Purkinje cell (primary cell): ENCODE measurements around the gene LYG1. TPM values are rescaled to one million over a fixed set of nuclear protein-coding genes. Genes with fewer than 3 reads are reported as not detected.

Source experiments
- polyA plus RNA-seq: library from polyadenylated mRNA; unstranded; fragments of >200 nt; fragmentation: Nextera tagmentation; gene quantifications from 2 replicates; pipeline ENCODE4 v1.2.1, GENCODE V29; 2014

LYG1 gene
- polyA plus RNA-seq: not detected in 2 replicates

DNA sequence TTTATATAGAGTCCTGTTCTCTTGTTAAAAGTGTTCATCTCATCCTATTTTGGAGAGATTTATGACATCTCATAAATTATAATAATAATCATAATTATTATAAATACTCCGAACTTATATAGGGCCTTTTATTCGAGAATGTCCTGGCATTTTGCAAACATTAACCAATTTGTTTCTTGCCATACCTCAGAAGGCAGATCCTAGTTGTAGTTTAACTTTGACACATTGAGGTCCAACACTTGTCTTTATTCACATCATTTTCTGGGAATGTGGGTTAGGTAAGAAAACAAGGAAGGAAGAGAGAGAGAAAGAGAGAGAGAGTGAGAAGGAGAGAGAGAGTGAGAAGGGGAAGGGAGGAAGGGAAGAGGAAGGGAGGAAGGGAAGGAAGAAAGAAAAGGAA lies at the start of gene LYG1:
Gene LYG1, minus strand, starts transcription at position 101 of the 400 bp plus-strand sequence. CDS start 5,527 bp downstream, outside the sequence.

DNA sequence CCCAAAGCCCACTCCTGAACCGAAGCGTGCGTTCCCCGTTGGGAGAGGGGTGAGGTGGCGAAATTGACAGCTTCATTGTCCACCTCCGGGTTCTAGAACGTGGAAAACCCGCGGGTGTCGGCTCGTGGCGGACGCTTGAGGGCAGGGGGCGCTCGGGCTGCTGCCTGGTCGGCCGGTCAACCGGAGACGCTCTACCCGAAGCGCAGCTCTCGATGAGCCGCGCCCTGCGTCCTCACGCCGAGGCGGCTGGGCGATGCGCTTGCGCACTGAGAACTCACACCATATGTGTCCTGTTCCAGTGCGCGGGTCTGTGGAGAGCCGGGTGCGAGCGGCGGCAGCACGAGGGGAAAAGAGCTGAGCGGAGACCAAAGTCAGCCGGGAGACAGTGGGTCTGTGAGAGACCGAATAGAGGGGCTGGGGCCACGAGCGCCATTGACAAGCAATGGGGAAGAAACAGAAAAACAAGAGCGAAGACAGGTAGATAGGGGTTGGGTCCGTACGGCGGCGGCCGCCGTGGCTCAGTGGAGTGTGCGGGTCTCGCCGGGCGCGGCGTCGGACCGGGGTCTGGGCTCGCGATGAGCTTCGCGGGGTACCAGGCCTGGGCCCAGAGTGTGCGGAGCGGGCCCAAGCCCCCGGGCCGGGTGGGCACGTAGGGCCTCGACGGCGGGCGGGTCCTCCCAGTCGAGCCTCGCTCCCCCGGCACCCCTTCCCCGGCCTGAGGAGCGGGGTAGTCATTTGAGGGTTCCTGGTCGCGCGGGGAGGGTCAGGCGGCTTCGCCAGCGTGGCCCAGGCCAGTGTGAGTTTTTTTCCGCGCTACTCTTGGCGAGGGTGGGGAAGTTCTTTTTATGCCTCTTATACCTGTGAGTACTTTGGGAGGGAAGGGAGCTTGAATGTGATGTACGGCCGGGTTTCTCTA lies 36.4 kb upstream of the LYG1 start, which contains the start of gene EIF5B:
Gene EIF5B, plus strand, starts transcription at position 277 of the 916 bp plus-strand sequence. Its CDS starts 166 bp downstream, at position 443.

GRCh38 chr2:99335911-99336803 lies 35.2 kb upstream of the LYG1 start, which contains the start of gene TXNDC9:
TSS of gene TXNDC9 (minus strand) at chr2:99336333. CDS start at chr2:99333210, 3,123 bp downstream.

DNA sequence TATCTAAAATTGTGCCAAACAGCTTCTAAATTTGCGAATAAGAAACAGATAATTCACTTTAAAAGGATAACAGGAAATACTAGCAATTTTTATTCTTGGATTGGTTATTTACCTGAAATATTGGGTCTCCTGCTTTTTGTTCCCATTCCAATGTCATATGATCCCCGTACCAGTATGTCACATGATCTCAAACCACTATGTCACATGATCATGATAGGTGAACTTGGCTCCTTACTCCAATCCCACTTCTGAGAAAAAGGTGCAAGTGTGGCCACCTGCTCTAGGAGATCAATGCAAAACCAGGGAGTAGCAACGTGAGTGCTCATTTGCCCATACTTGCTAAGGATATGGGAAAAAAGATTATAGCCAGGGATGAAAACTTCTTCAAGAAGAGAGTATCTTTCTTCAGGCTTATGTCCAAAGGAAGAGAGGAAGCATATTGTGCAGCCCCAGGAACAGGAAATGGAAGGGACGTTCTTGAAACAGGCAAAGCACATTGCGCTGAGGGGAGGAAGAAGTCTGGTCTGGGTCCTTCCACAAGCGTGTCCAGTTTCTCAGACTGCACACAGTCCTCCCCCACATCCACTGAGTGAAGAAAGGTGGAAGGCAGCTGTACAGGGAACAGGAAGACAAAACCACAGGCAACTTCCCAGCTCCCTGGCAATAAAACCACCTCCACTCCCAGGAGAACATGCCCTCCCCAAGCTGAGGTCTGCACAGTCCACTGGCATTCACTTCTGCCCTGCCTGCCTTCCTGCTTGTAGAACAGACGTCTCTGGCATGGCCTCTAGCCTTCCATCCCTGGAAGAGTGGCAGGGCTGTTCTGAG lies 45.3 kb downstream of the LYG1 start, which contains the start of gene LYG2:
Gene LYG2, minus strand, starts transcription at position 176 of the 828 bp plus-strand sequence. CDS start 1,406 bp downstream, outside the sequence.

Other genes with a start within 250 kb of the LYG1 start
- 1.5 and 4.8 TPM in 2 replicates for gene C2orf15, start 159.5 kb downstream of the LYG1 start, polyA plus RNA-seq
- gene TSGA10, start 146.3 kb downstream of the LYG1 start, polyA plus RNA-seq: 26.4 and 28.3 TPM in 2 replicates
- gene LIPT1, start 146.2 kb downstream of the LYG1 start, polyA plus RNA-seq: 7.8 and 9.9 TPM in 2 replicates
- 40.6 and 53.8 TPM in 2 replicates for gene MITD1, start 120.1 kb downstream of the LYG1 start, polyA plus RNA-seq
- gene MRPL30, start 120.0 kb downstream of the LYG1 start, polyA plus RNA-seq: 33.0 and 35.0 TPM in 2 replicates
- gene LYG2, start 45.5 kb downstream of the LYG1 start, polyA plus RNA-seq: 0.39 and 11.1 TPM in 2 replicates
- 95.7 and 106 TPM in 2 replicates for gene TXNDC9, start 35.1 kb upstream of the LYG1 start, polyA plus RNA-seq
- 40.9 and 45.5 TPM in 2 replicates for gene EIF5B, start 36.2 kb upstream of the LYG1 start, polyA plus RNA-seq
- gene REV1, start 188.8 kb upstream of the LYG1 start, polyA plus RNA-seq: 11.0 and 16.4 TPM in 2 replicates